Activated CD8-positive, alpha-beta T cell treated with anti-CD3 and anti-CD28 coated beads for 36 hours (primary cell): ENCODE data around the gene RRM2. TPM values are rescaled to one million over a fixed set of nuclear protein-coding genes. Genes with fewer than 3 reads are reported as not detected.

Experiments
- ATAC-seq: fragments of 200-7000 bp; cut with Tn5 transposase; one replicate; pipeline ENCODE4 v1.10.0; 2021; ENCODE audit warnings: mild to moderate bottlenecking, moderate library complexity
- CTCF ChIA-PET: fragments of 350-600 bp; sonication (Branson Sonifier 250); formaldehyde crosslinking; loops from one replicate; lab custom pipeline; 2021; ENCODE audit warnings: antibody characterized with exemption; lab: Charles Lee
- POLR2A ChIA-PET: fragments of 350-600 bp; sonication (Branson Sonifier 250); formaldehyde crosslinking; loops from one replicate; lab custom pipeline; 2021; ENCODE audit warnings: antibody characterized with exemption; lab: Charles Lee
- DNase-seq: peaks from one replicate; pipeline ENCODE4 v3.0.0-alpha.2; 2020
- H3K27ac Mint-ChIP-seq: one replicate; pipeline ENCODE4 v1.8.0; 2021; ENCODE audit warnings: mild to moderate bottlenecking, mixed read lengths
- H3K27me3 Mint-ChIP-seq: one replicate; pipeline ENCODE4 v1.8.0; 2021; ENCODE audit warnings: mixed read lengths
- H3K36me3 Mint-ChIP-seq: one replicate; pipeline ENCODE4 v1.8.0; 2021; ENCODE audit warnings: low read depth, mixed read lengths
- H3K4me1 Mint-ChIP-seq: one replicate; pipeline ENCODE4 v1.8.0; 2021; ENCODE audit warnings: low read depth, mixed read lengths
- H3K4me3 Mint-ChIP-seq: one replicate; pipeline ENCODE4 v1.8.0; 2021; ENCODE audit warnings: mild to moderate bottlenecking, moderate library complexity, mixed read lengths
- H3K9me3 Mint-ChIP-seq: one replicate; pipeline ENCODE4 v1.8.0; 2021; ENCODE audit warnings: mixed read lengths
- CTCF ChIP-seq: fragments of 200-600 bp; IDR thresholded peaks from one replicate; pipeline ENCODE4 v1.8.0; 2022; ENCODE audit warnings: antibody characterized with exemption, mild to moderate bottlenecking
- intact Hi-C: fragments of 100-400 bp; cut with micrococcal nuclease; formaldehyde crosslinking; loops from one replicate; pipeline ENCODE4 v1.10.0; 2022
- total RNA-seq, 2 experiments: library from RNA; stranded (reverse); gene quantifications; one replicate each; pipeline ENCODE4 v1.2.3, GENCODE V29; 2021

Gene RRM2
- total RNA-seq, 2 experiments from 2014 or later, result 368 to 396 TPM

GRCh38 chr2:10165861-10166675 is 43.5 kb downstream of the RRM2 start:
- Mint-ChIP-seq H3K9me3 (no peaks in the 10 kb centered on the region), H3K36me3 (peaks cover 7% of the 10 kb centered on the region), H3K4me1 (peaks cover 3% of the 10 kb centered on the region), H3K27ac (no peak overlapping the region), H3K27me3 (no peaks in the 10 kb centered on the region), H3K4me3 (no peak overlapping the region)
- POLR2A ChIA-PET, result interaction anchor here (1.0 to 1.9 kb wide), 3 partner anchors 10 to 45 kb away, joined by 3 to 6 read pairs (median 4); no protein-coding TSS in a partner anchor
- ATAC-seq (no peak), DNase-seq (no peak)
- no peak for TF ChIP-seq CTCF
- intact Hi-C loops, result no loop called here
- CTCF ChIA-PET, result interaction anchor here (1.2 kb wide), 1 partner anchor 269 kb away, joined by 6 read pairs; no protein-coding TSS in a partner anchor

GRCh38 chr2:10166676-10167292 is 44.2 kb downstream of the RRM2 start:
- CTCF ChIA-PET, result interaction anchor here (1.2 kb wide), 1 partner anchor 268 kb away, joined by 6 read pairs; no protein-coding TSS in a partner anchor
- no peak overlapping the region for H3K4me3 Mint-ChIP-seq

GRCh38 chr2:10167316-10167715 is 44.8 kb downstream of the RRM2 start:
- no peak for ATAC-seq
- no peak for DNase-seq
- Mint-ChIP-seq H3K27ac (no peak overlapping the region), H3K27me3 (no peaks in the 10 kb centered on the region), H3K4me1 (peaks cover 3% of the 10 kb centered on the region), H3K36me3 (peaks cover 3% of the 10 kb centered on the region), H3K9me3 (no peaks in the 10 kb centered on the region), H3K4me3 (no peak overlapping the region)
- no peak for TF ChIP-seq CTCF
- intact Hi-C loops, result no loop called here
- ChIA-PET POLR2A (interaction anchor here (0.6 kb wide), 1 partner anchor 34 kb away, joined by 3 read pairs; no protein-coding TSS in a partner anchor), CTCF (no interaction called here)

More at GRCh38 chr2:10166676-10167292, 44.2 kb downstream of the RRM2 start:
- no peak for TF ChIP-seq CTCF
- POLR2A ChIA-PET, result interaction anchor here (1.0 to 1.9 kb wide), 2 partner anchors 10 to 46 kb away, joined by 3 to 6 read pairs; no protein-coding TSS in a partner anchor
- peaks cover 3% of the 10 kb centered on the region for H3K4me1 Mint-ChIP-seq
- H3K9me3 Mint-ChIP-seq, result no peaks in the 10 kb centered on the region
- H3K27ac Mint-ChIP-seq, result no peak overlapping the region
- peaks cover 3% of the 10 kb centered on the region for H3K36me3 Mint-ChIP-seq
- DNase-seq, result no peak
- no peak for ATAC-seq
- H3K27me3 Mint-ChIP-seq, result no peaks in the 10 kb centered on the region
- intact Hi-C loops, result no loop called here

- Mint-ChIP-seq H3K36me3 (peaks cover 3% of the 10 kb centered on the region), H3K4me1 (peaks cover 3% of the 10 kb centered on the region), H3K27ac (no peak overlapping the region), H3K27me3 (no peaks in the 10 kb centered on the region), H3K9me3 (no peaks in the 10 kb centered on the region), H3K4me3 (no peak overlapping the region)
- ChIA-PET CTCF (interaction anchor here (0.9 kb wide), 1 partner anchor 240 kb away, joined by 3 read pairs; no protein-coding TSS in a partner anchor), POLR2A (no interaction called here)
- intact Hi-C loops, result no loop called here
- TF ChIP-seq CTCF, result no peak
- ATAC-seq (no peak), DNase-seq (no peak)
These were observed 45.7 kb downstream of the RRM2 start for GRCh38 chr2:10168221-10168620.
